Natural killer cell (primary cell): ENCODE data around the gene TMEM132D. TPM values are rescaled to one million over a fixed set of nuclear protein-coding genes. Genes with fewer than 3 reads are reported as not detected.

ENCODE experiments used
- ATAC-seq, 3 donors: fragments of 150-1000 bp in 2 of 3; fragments of 200-7000 bp in 1 of 3; cut with Tn5 transposase; 1 replicate in 1 of 3; 2 replicates in 2 of 3; pipeline ENCODE4 v1.10.0; 2021; ENCODE audit warnings: mild to moderate bottlenecking in 2 of 3, moderate library complexity in 2 of 3
- DNase-seq, 2 donors: peaks; one replicate each; pipeline versions ENCODE4 v3.0.0 to v3.0.0-alpha.2; 2013 to 2021; ENCODE audit warnings: mixed read lengths in 1 of 2
- H3K27ac ChIP-seq: one replicate; pipeline ENCODE4 v1.5.1; 2013; ENCODE audit warnings: mild to moderate bottlenecking, low read length
- H3K27me3 ChIP-seq: one replicate; pipeline ENCODE4 v1.6.1; 2013; ENCODE audit warnings: low read length; ENCODE audit not compliant: control insufficient read depth, insufficient read depth
- H3K36me3 ChIP-seq: one replicate; pipeline ENCODE4 v1.6.1; 2013; ENCODE audit warnings: low read length; ENCODE audit not compliant: control insufficient read depth, insufficient read depth
- H3K4me1 ChIP-seq: one replicate; pipeline ENCODE4 v1.6.1; 2013; ENCODE audit warnings: low read length; ENCODE audit not compliant: control insufficient read depth, insufficient read depth
- H3K4me3 ChIP-seq: one replicate; pipeline ENCODE4 v1.5.1; 2013; ENCODE audit warnings: low read length
- H3K9me3 ChIP-seq: one replicate; pipeline ENCODE4 v1.6.1; 2013; ENCODE audit warnings: low read length; ENCODE audit not compliant: control insufficient read depth, insufficient read depth
- H3K27ac Mint-ChIP-seq, 2 donors: one replicate each; pipeline ENCODE4 v1.8.0; 2022; ENCODE audit warnings: mild to moderate bottlenecking in 2 of 2, mixed read lengths in 2 of 2, moderate library complexity in 1 of 2
- H3K27me3 Mint-ChIP-seq, 2 donors: one replicate each; pipeline ENCODE4 v1.8.0; 2022; ENCODE audit warnings: low read depth in 2 of 2, mixed read lengths in 2 of 2
- H3K36me3 Mint-ChIP-seq: one replicate; pipeline ENCODE4 v1.8.0; 2022; ENCODE audit warnings: mixed read lengths
- H3K4me1 Mint-ChIP-seq, 2 donors: one replicate each; pipeline ENCODE4 v1.8.0; 2022; ENCODE audit warnings: mixed read lengths in 2 of 2
- H3K4me3 Mint-ChIP-seq: one replicate; pipeline ENCODE4 v1.8.0; 2022; ENCODE audit warnings: mild to moderate bottlenecking, moderate library complexity, mixed read lengths
- H3K9me3 Mint-ChIP-seq, 2 donors: one replicate each; pipeline ENCODE4 v1.8.0; 2022; ENCODE audit warnings: mixed read lengths in 2 of 2
- WGBS: methylation state at CpG from one replicate; pipeline ENCODE4 v1.1.7; 2013; ENCODE audit warnings: missing lambda C conversion rate; ENCODE audit not compliant: insufficient coverage; 5-methylcytosine and 5-hydroxymethylcytosine counted together
- intact Hi-C: fragments of 100-400 bp; cut with micrococcal nuclease; formaldehyde crosslinking; loops from one replicate; pipeline ENCODE4 v1.14.2; 2022
- total RNA-seq, 4 donors: library from RNA; stranded (reverse); fragments of 120-200 nt in 1 of 4; gene quantifications; one replicate each; pipeline versions ENCODE4 v1.2.3 to v1.2.4, GENCODE V29; 2013 to 2022
- TF ChIP-seq, protein P1 (sequence below): fragments of 200-600 bp; IDR thresholded peaks from one replicate; pipeline ENCODE4 v1.8.0; 2022; ENCODE audit warnings: antibody characterized with exemption

The TMEM132D gene
- total RNA-seq, 3 donors from 2014 or later (not counting 1 experiment from before 2014, with no cell fraction given) = not detected

DNA sequence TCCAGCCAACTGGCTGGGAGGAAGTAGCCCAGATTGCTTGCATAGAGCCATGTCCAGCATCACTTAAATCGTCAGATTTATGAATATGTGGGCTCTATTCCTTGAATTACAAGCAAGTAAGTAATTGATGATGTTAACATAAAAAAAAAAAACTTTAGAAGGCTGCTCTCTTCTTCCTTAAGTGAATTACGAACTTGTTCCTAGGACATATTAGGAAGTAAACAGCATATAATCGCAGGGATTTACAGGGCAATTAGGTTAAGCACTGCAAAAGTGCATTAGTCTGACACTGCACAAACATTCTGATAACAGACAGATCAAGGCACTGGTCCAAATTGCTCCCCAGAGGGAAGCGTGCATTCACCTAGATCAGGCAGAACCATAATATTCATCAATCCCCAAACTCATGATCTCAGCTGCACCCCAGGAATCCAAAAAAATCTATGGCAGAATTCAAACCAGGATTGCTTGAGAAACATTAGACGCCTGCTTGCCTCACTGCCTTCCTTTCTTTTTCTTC lies 293.2 kb downstream of the TMEM132D start:
- Mint-ChIP-seq H3K4me1 (no peaks in the 10 kb centered on the region), H3K4me3 (no peak overlapping the region), H3K9me3 (peaks cover 0 to 2% of the 10 kb centered on the region in 2 donors), H3K27me3 (no peaks in the 10 kb centered on the region), H3K27ac (no peak overlapping the region), H3K36me3 (no peaks in the 10 kb centered on the region)
- no peak overlapping the region for H3K27ac ChIP-seq
- ATAC-seq (no peak), DNase-seq (no peak)
- no peaks in the 10 kb centered on the region for H3K27me3 ChIP-seq
- 85% methylated on average over 5 of the region's 5 CpGs for WGBS
- H3K4me3 ChIP-seq = no peak overlapping the region
- H3K9me3 ChIP-seq = peaks cover 10% of the 10 kb centered on the region
- no peaks in the 10 kb centered on the region for H3K4me1 ChIP-seq
- intact Hi-C loops = no loop called here
- H3K36me3 ChIP-seq = no peaks in the 10 kb centered on the region
- TF ChIP-seq, protein P1, sequence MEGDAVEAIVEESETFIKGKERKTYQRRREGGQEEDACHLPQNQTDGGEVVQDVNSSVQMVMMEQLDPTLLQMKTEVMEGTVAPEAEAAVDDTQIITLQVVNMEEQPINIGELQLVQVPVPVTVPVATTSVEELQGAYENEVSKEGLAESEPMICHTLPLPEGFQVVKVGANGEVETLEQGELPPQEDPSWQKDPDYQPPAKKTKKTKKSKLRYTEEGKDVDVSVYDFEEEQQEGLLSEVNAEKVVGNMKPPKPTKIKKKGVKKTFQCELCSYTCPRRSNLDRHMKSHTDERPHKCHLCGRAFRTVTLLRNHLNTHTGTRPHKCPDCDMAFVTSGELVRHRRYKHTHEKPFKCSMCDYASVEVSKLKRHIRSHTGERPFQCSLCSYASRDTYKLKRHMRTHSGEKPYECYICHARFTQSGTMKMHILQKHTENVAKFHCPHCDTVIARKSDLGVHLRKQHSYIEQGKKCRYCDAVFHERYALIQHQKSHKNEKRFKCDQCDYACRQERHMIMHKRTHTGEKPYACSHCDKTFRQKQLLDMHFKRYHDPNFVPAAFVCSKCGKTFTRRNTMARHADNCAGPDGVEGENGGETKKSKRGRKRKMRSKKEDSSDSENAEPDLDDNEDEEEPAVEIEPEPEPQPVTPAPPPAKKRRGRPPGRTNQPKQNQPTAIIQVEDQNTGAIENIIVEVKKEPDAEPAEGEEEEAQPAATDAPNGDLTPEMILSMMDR = no peak

DNA sequence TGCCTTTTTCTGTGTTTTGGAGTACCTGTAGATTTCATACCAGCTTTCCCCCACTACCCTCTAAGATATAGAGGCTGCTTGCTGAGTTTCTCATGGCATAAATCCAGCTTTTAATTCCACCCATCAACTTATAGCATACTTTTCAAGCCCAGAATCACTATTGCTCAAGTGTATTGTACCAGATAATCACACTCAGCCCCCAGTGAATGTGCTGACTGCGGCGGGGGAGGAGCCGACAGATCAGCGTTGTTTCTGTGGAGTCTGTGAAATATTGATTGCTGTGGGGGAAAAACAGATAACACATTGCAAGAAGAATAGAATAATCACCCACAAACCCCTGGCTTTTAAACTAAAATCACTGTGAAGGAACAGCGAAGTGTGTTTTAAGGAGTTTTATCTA lies 296.1 kb downstream of the TMEM132D start:
- TF ChIP-seq, protein P1 = no peak

DNA sequence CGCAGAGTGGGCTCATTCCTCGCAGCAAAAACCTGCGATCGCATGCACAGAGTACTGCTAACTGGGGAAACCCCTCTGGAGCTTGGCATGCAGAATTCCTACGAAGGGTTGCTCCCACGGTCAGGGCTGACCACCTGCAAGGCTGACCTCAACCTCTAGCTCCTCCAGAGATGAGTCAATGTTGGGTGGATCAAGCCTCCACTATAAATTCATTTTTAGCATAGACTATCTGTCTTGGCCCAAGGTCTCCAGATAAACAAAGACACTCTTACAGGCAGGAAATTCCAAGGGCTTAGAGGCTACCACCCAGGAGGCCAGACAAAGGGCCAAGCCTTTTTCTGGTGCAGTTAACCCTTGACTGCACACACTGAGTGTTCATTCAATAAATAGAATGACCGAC lies 296.5 kb downstream of the TMEM132D start:
- Histone ChIP-seq H3K9me3 (peaks cover 5% of the 10 kb centered on the region), H3K36me3 (no peaks in the 10 kb centered on the region), H3K27me3 (no peaks in the 10 kb centered on the region), H3K27ac (no peak overlapping the region), H3K4me1 (no peaks in the 10 kb centered on the region), H3K4me3 (no peak overlapping the region)
- 51% methylated on average over 7 of the region's 7 CpGs for WGBS
- no peak overlapping the region for H3K4me3 Mint-ChIP-seq
- H3K4me1 Mint-ChIP-seq = no peaks in the 10 kb centered on the region
- ATAC-seq (no peak), DNase-seq (no peak)
- TF ChIP-seq, protein P1 = no peak
- H3K27me3 Mint-ChIP-seq = no peaks in the 10 kb centered on the region
- no peaks in the 10 kb centered on the region for H3K36me3 Mint-ChIP-seq
- intact Hi-C loops = no loop called here
- no peak overlapping the region for H3K27ac Mint-ChIP-seq
- H3K9me3 Mint-ChIP-seq = no peaks in the 10 kb centered on the region

More for the DNA sequence above, 296.1 kb downstream of the TMEM132D start:
- no peak for ATAC-seq
- intact Hi-C loops = no loop called here
- peaks cover 5% of the 10 kb centered on the region for H3K9me3 ChIP-seq
- Mint-ChIP-seq H3K4me1 (no peaks in the 10 kb centered on the region), H3K9me3 (no peaks in the 10 kb centered on the region), H3K27ac (no peak overlapping the region), H3K36me3 (no peaks in the 10 kb centered on the region), H3K4me3 (no peak overlapping the region), H3K27me3 (no peaks in the 10 kb centered on the region)
- H3K27ac ChIP-seq = no peak overlapping the region
- no peaks in the 10 kb centered on the region for H3K36me3 ChIP-seq
- no peak for DNase-seq
- no peaks in the 10 kb centered on the region for H3K27me3 ChIP-seq
- no peaks in the 10 kb centered on the region for H3K4me1 ChIP-seq
- no CpG with 5 or more reads among the region's 5 CpGs for WGBS
- no peak overlapping the region for H3K4me3 ChIP-seq

DNA sequence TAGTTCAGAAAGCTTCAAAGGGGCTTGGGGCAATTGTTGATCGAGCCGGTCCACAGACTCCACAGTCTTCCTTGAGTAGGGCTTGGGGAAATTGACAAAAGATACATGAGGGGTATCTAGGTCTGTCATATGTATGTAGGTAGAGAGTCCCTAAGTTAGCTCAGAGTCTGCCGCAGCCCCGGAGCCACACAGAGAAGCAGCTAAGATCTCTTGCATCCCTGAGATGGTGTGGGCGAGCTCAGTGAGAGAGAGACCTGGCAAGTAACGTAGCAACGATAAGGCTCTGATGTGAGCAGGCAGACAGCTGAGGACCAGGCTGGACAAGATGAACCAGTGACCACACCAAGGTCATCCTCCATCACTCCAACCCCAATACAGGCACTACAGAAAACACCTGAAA lies 297.6 kb downstream of the TMEM132D start:
- WGBS = 91% methylated on average over 7 of the region's 7 CpGs
- Mint-ChIP-seq H3K9me3 (no peaks in the 10 kb centered on the region), H3K4me3 (no peak overlapping the region), H3K4me1 (no peaks in the 10 kb centered on the region), H3K27me3 (no peaks in the 10 kb centered on the region), H3K36me3 (no peaks in the 10 kb centered on the region), H3K27ac (no peak overlapping the region)
- Histone ChIP-seq H3K27me3 (no peaks in the 10 kb centered on the region), H3K4me1 (no peaks in the 10 kb centered on the region), H3K36me3 (no peaks in the 10 kb centered on the region), H3K9me3 (peaks cover 5% of the 10 kb centered on the region), H3K4me3 (no peak overlapping the region), H3K27ac (no peak overlapping the region)
- intact Hi-C loops = no loop called here
- TF ChIP-seq, protein P1 = no peak
- ATAC-seq (no peak), DNase-seq (no peak)
